Measurements from ENCODE around the gene L2HGDH.

The L2HGDH gene

GRCh38 chr14:50215416-50215815 lies 96.6 kb downstream of the L2HGDH start:
- no peak overlapping the region for H2AFZ ChIP-seq (ENCODE audit: low read depth, low read length)
- H4K20me1 ChIP-seq (ENCODE audit: insufficient read depth, low read length), result no peaks in the 10 kb centered on the region
- ATAC-seq (ENCODE audit: insufficient read depth, low read depth) (no peak), DNase-seq (no peak)
- no peak overlapping the region for H3K9ac ChIP-seq (ENCODE audit: low read depth, low read length)
- TF ChIP-seq CTCF (IDR thresholded peaks at IDR 0.05; ENCODE audit: borderline replicate concordance, extremely low read depth, low read length, poor library complexity, severe bottlenecking), result no peak
- no peak for TF ChIP-seq EZH2 (IDR thresholded peaks at IDR 0.05; ENCODE audit: borderline replicate concordance, low read depth, low read length, severe bottlenecking)
- no peak overlapping the region for H3K4me2 ChIP-seq (ENCODE audit: insufficient read depth, low read length)
- H3K4me3 ChIP-seq (ENCODE audit: low read depth in 1 of 2, low read length in 2 of 2), result no peak overlapping the region
- no peaks in the 10 kb centered on the region for H3K4me1 ChIP-seq (ENCODE audit: insufficient read depth, low read length)
- H3K27ac ChIP-seq (ENCODE audit: low read length), result no peak overlapping the region
- no peaks in the 10 kb centered on the region for H3K36me3 ChIP-seq (ENCODE audit: insufficient read depth, low read length)
- H3K27me3 ChIP-seq (ENCODE audit: insufficient read depth, low read length, poor library complexity), result no peaks in the 10 kb centered on the region
- no peaks in the 10 kb centered on the region for H3K9me3 ChIP-seq (ENCODE audit: insufficient read depth, low read length, severe bottlenecking)
- H3K79me2 ChIP-seq (ENCODE audit: insufficient read depth, low read length), result peaks cover 61% of the 10 kb centered on the region

DNA sequence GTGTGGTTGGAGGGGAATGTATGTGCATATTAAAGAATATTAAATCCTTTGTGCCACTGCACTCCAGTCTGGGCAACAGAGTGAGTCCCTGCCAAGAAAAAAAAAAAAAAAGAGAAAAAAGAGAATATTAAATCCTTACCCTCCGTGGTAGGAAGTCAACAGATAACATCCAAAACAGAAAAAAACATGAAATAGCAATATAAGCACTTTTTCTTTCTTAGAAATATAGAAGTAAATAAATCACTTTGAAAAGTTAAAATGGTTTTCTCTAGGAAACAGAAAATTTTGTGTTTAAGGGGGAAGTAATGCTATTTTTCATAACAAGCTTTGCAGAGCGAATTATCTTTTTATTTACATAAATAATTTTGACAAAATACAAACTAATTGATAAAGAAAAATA lies 98.2 kb downstream of the L2HGDH start:
- Histone ChIP-seq H3K4me3 (ENCODE audit: low read depth in 1 of 2, low read length in 2 of 2) (no peak overlapping the region), H4K20me1 (ENCODE audit: insufficient read depth, low read length) (no peaks in the 10 kb centered on the region), H3K4me2 (ENCODE audit: insufficient read depth, low read length) (no peak overlapping the region), H3K27ac (ENCODE audit: low read length) (no peak overlapping the region), H2AFZ (ENCODE audit: low read depth, low read length) (no peak overlapping the region), H3K9ac (ENCODE audit: low read depth, low read length) (no peak overlapping the region), H3K9me3 (ENCODE audit: insufficient read depth, low read length, severe bottlenecking) (no peaks in the 10 kb centered on the region), H3K79me2 (ENCODE audit: insufficient read depth, low read length) (peaks cover 61% of the 10 kb centered on the region), H3K27me3 (ENCODE audit: insufficient read depth, low read length, poor library complexity) (no peaks in the 10 kb centered on the region), H3K36me3 (ENCODE audit: insufficient read depth, low read length) (no peaks in the 10 kb centered on the region), H3K4me1 (ENCODE audit: insufficient read depth, low read length) (no peaks in the 10 kb centered on the region)
- no peak for TF ChIP-seq CTCF (IDR thresholded peaks at IDR 0.05; ENCODE audit: borderline replicate concordance, extremely low read depth, low read length, poor library complexity, severe bottlenecking)
- TF ChIP-seq EZH2 (IDR thresholded peaks at IDR 0.05; ENCODE audit: borderline replicate concordance, low read depth, low read length, severe bottlenecking), result no peak
- DNase-seq (no peak), ATAC-seq (ENCODE audit: insufficient read depth, low read depth) (no peak)

GRCh38 chr14:50212726-50213125 lies 99.3 kb downstream of the L2HGDH start:
- Histone ChIP-seq H4K20me1 (ENCODE audit: insufficient read depth, low read length) (no peaks in the 10 kb centered on the region), H3K27me3 (ENCODE audit: insufficient read depth, low read length, poor library complexity) (no peaks in the 10 kb centered on the region), H3K9ac (ENCODE audit: low read depth, low read length) (no peak overlapping the region), H3K36me3 (ENCODE audit: insufficient read depth, low read length) (no peaks in the 10 kb centered on the region), H3K9me3 (ENCODE audit: insufficient read depth, low read length, severe bottlenecking) (no peaks in the 10 kb centered on the region), H2AFZ (ENCODE audit: low read depth, low read length) (no peak overlapping the region), H3K4me1 (ENCODE audit: insufficient read depth, low read length) (no peaks in the 10 kb centered on the region), H3K4me2 (ENCODE audit: insufficient read depth, low read length) (no peak overlapping the region), H3K79me2 (ENCODE audit: insufficient read depth, low read length) (peaks cover 54% of the 10 kb centered on the region), H3K4me3 (ENCODE audit: low read depth in 1 of 2, low read length in 2 of 2) (no peak overlapping the region), H3K27ac (ENCODE audit: low read length) (no peak overlapping the region)
- ATAC-seq (ENCODE audit: insufficient read depth, low read depth) (no peak), DNase-seq (no peak)
- no peak for TF ChIP-seq CTCF (IDR thresholded peaks at IDR 0.05; ENCODE audit: borderline replicate concordance, extremely low read depth, low read length, poor library complexity, severe bottlenecking)
- no peak for TF ChIP-seq EZH2 (IDR thresholded peaks at IDR 0.05; ENCODE audit: borderline replicate concordance, low read depth, low read length, severe bottlenecking)

DNA sequence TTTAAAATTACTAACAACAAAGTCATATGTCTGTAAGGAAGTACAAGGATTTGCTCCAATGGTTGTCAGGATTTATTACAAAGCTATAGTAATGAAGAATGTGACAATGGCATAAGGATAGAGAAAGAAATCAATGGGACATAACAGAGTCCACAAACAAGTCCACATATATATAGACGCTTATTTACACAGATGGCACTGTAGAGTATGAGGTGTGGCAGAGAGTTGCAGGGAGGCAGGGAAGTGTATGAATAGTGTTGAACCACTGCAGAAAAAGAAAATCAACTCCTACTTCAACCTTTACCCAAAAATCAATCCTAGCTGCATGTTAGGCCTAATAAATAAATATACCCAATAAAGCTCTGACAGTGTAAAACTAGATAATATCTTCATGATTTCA lies 102.0 kb downstream of the L2HGDH start:
- peaks cover 48% of the 10 kb centered on the region for H3K79me2 ChIP-seq (ENCODE audit: insufficient read depth, low read length)
- no peak overlapping the region for H2AFZ ChIP-seq (ENCODE audit: low read depth, low read length)
- ATAC-seq (ENCODE audit: insufficient read depth, low read depth), result no peak
- H3K27me3 ChIP-seq (ENCODE audit: insufficient read depth, low read length, poor library complexity), result no peaks in the 10 kb centered on the region
- H3K9ac ChIP-seq (ENCODE audit: low read depth, low read length), result no peak overlapping the region
- no peaks in the 10 kb centered on the region for H3K36me3 ChIP-seq (ENCODE audit: insufficient read depth, low read length)
- H3K4me2 ChIP-seq (ENCODE audit: insufficient read depth, low read length), result no peak overlapping the region
- no peak overlapping the region for H3K27ac ChIP-seq (ENCODE audit: low read length)
- DNase-seq, result no peak
- H3K9me3 ChIP-seq (ENCODE audit: insufficient read depth, low read length, severe bottlenecking), result no peaks in the 10 kb centered on the region
- H3K4me3 ChIP-seq (ENCODE audit: low read depth in 1 of 2, low read length in 2 of 2), result no peak overlapping the region
- H3K4me1 ChIP-seq (ENCODE audit: insufficient read depth, low read length), result no peaks in the 10 kb centered on the region
- TF ChIP-seq CTCF (IDR thresholded peaks at IDR 0.05; ENCODE audit: borderline replicate concordance, extremely low read depth, low read length, poor library complexity, severe bottlenecking) (no peak), EZH2 (IDR thresholded peaks at IDR 0.05; ENCODE audit: borderline replicate concordance, low read depth, low read length, severe bottlenecking) (no peak)
- H4K20me1 ChIP-seq (ENCODE audit: insufficient read depth, low read length), result no peaks in the 10 kb centered on the region; the same call in 1 of the 2 replicates

All from DND-41 (cell line).